Mesenchymal stem cell (in vitro differentiated cells and primary cell): ENCODE results near the gene PINK1.

ENCODE experiments used
- DNase-seq: peaks from one replicate; pipeline ENCODE4 v3.0.0-alpha.2; 2013
- H2AFZ ChIP-seq: one replicate; pipeline ENCODE4 v1.6.1; 2013; ENCODE audit warnings: low read depth, mild to moderate bottlenecking, control low read depth, inconsistent platforms, low read length, moderate library complexity
- H2AK5ac ChIP-seq: 2 replicates; pipeline ENCODE4 v1.6.1; 2013; ENCODE audit warnings: low read length, moderate library complexity, mild to moderate bottlenecking, inconsistent platforms; ENCODE audit not compliant: severe bottlenecking
- H2BK120ac ChIP-seq: one replicate; pipeline ENCODE4 v1.6.1; 2013; ENCODE audit warnings: low read depth, mild to moderate bottlenecking, inconsistent platforms, low read length, moderate library complexity
- H2BK12ac ChIP-seq, 2 experiments: one replicate each; pipeline ENCODE4 v1.6.1; 2013; ENCODE audit warnings: inconsistent platforms in 2 of 2, low read length in 2 of 2, mild to moderate bottlenecking in 2 of 2, moderate library complexity in 2 of 2, control low read depth in 1 of 2
- H2BK15ac ChIP-seq: one replicate; pipeline ENCODE4 v1.6.1; 2013; ENCODE audit warnings: mild to moderate bottlenecking, low read depth, inconsistent platforms; ENCODE audit not compliant: poor library complexity, severe bottlenecking
- H2BK5ac ChIP-seq: 2 replicates; pipeline ENCODE4 v1.6.1; 2013; ENCODE audit warnings: low read depth, mild to moderate bottlenecking, low read length, control low read depth, inconsistent platforms; ENCODE audit not compliant: poor library complexity, severe bottlenecking
- H3K14ac ChIP-seq, 2 experiments: one replicate each; pipeline ENCODE4 v1.6.1; 2013; ENCODE audit warnings: inconsistent platforms in 2 of 2, low read length in 2 of 2, control low read depth in 1 of 2, mild to moderate bottlenecking in 1 of 2, moderate library complexity in 1 of 2
- H3K18ac ChIP-seq, 2 experiments: one replicate each; pipeline ENCODE4 v1.6.1; 2013; ENCODE audit warnings: inconsistent platforms in 2 of 2, low read length in 2 of 2, control low read depth in 1 of 2, low read depth in 1 of 2, mild to moderate bottlenecking in 1 of 2
- H3K23ac ChIP-seq, 2 experiments: one replicate each; pipeline ENCODE4 v1.6.1; 2013; ENCODE audit warnings: inconsistent platforms in 2 of 2, low read length in 2 of 2, mild to moderate bottlenecking in 2 of 2, moderate library complexity in 2 of 2, control low read depth in 1 of 2
- H3K27ac ChIP-seq: 2 replicates; pipeline ENCODE4 v1.5.1; 2013; ENCODE audit warnings: mild to moderate bottlenecking, moderate library complexity, low read length, control low read depth, inconsistent platforms; ENCODE audit not compliant: poor library complexity, severe bottlenecking
- H3K27me3 ChIP-seq, 2 experiments: 2 replicates each; pipeline versions ENCODE4 v1.6.1 to v1.7.0; 2013; ENCODE audit warnings: low read length in 2 of 2, mild to moderate bottlenecking in 2 of 2, moderate library complexity in 2 of 2, control low read depth in 1 of 2, inconsistent platforms in 1 of 2; ENCODE audit not compliant: control insufficient read depth in 1 of 2, insufficient read depth in 1 of 2
- H3K36me3 ChIP-seq, 2 experiments: 2 replicates each; pipeline versions ENCODE4 v1.6.1 to v1.7.0; 2013; ENCODE audit warnings: low read length in 2 of 2, control low read depth in 1 of 2, inconsistent platforms in 1 of 2, low read depth in 1 of 2, mild to moderate bottlenecking in 1 of 2; ENCODE audit not compliant: insufficient read depth in 2 of 2, control insufficient read depth in 1 of 2
- H3K4ac ChIP-seq, 2 experiments: one replicate each; pipeline ENCODE4 v1.6.1; 2013; ENCODE audit warnings: inconsistent platforms in 2 of 2, low read length in 2 of 2, mild to moderate bottlenecking in 2 of 2, moderate library complexity in 2 of 2, control low read depth in 1 of 2, low read depth in 1 of 2
- H3K4me1 ChIP-seq: 2 replicates; pipeline ENCODE4 v1.6.1; 2013; ENCODE audit warnings: low read depth, low read length, control low read depth; ENCODE audit not compliant: control insufficient read depth, insufficient read depth
- H3K4me2 ChIP-seq: 2 replicates; pipeline ENCODE4 v1.6.1; 2013; ENCODE audit warnings: low read length, mild to moderate bottlenecking, inconsistent platforms; ENCODE audit not compliant: poor library complexity, severe bottlenecking
- H3K4me3 ChIP-seq, 2 experiments: 2 replicates each; pipeline versions ENCODE4 v1.5.1 to v1.7.0; 2013; ENCODE audit warnings: low read length in 2 of 2, mild to moderate bottlenecking in 2 of 2, control low read depth in 1 of 2, low read depth in 1 of 2; ENCODE audit not compliant: insufficient read depth in 1 of 2
- H3K79me1 ChIP-seq: replicated peaks from 2 replicates; pipeline ENCODE4 v1.6.1; 2013; ENCODE audit warnings: mild to moderate bottlenecking, control low read depth, low read length, inconsistent platforms; ENCODE audit not compliant: poor library complexity, severe bottlenecking
- H3K9ac ChIP-seq: 2 replicates; pipeline ENCODE4 v1.7.0; 2013; ENCODE audit warnings: mild to moderate bottlenecking, low read length, moderate library complexity
- H3K9me3 ChIP-seq: 2 replicates; pipeline ENCODE4 v1.7.0; 2013; ENCODE audit warnings: mild to moderate bottlenecking, low read length; ENCODE audit not compliant: control insufficient read depth
- H4K8ac ChIP-seq: one replicate; pipeline ENCODE4 v1.6.1; 2013; ENCODE audit warnings: inconsistent platforms, mild to moderate bottlenecking, low read length, moderate library complexity
- H4K91ac ChIP-seq: one replicate; pipeline ENCODE4 v1.6.1; 2013; ENCODE audit warnings: mild to moderate bottlenecking, low read length, inconsistent platforms
- WGBS: methylation state at CpG from one replicate; pipeline ENCODE4 v1.1.7; 2013; ENCODE audit warnings: mixed read lengths; 5-methylcytosine and 5-hydroxymethylcytosine counted together

Gene PINK1

GRCh38 chr1:20640183-20640597 is 6.9 kb downstream of the PINK1 start:
- peak; percentile 57 for DNase-seq
- Histone ChIP-seq H3K27me3 (no peaks in the 10 kb centered on the region), H2AK5ac (no peak overlapping the region), H4K8ac (no peak overlapping the region), H2BK15ac (no peak overlapping the region), H2BK12ac (no peak overlapping the region), H2BK120ac (no peak overlapping the region), H2AFZ (no peak overlapping the region), H3K9ac (no peak overlapping the region), H3K4me1 (peaks cover 1% of the 10 kb centered on the region), H3K14ac (no peak overlapping the region), H3K4me2 (no peak overlapping the region), H3K18ac (no peak overlapping the region), H3K4me3 (no peak overlapping the region), H2BK5ac (no peak overlapping the region), H3K4ac (peak overlapping the region in 1 of 2 experiments; percentile 9), H4K91ac (no peak overlapping the region), H3K27ac (no peak overlapping the region), H3K9me3 (no peaks in the 10 kb centered on the region), H3K79me1 (peaks cover 17% of the 10 kb centered on the region), H3K36me3 (peaks cover 70 to 85% of the 10 kb centered on the region in 2 experiments), H3K23ac (no peak overlapping the region)
- WGBS, result 28% methylated on average over 4 of the region's 6 CpGs

GRCh38 chr1:20641975-20642374 is 8.7 kb downstream of the PINK1 start:
- no peak overlapping the region for H2BK12ac ChIP-seq
- H3K14ac ChIP-seq, result no peak overlapping the region
- H4K91ac ChIP-seq, result no peak overlapping the region
- no peak overlapping the region for H2AFZ ChIP-seq
- H3K27ac ChIP-seq, result no peak overlapping the region
- H3K4me2 ChIP-seq, result no peak overlapping the region
- no peak overlapping the region for H3K9ac ChIP-seq
- H2BK15ac ChIP-seq, result no peak overlapping the region
- no peak overlapping the region for H3K23ac ChIP-seq
- no peak for DNase-seq
- H3K18ac ChIP-seq, result no peak overlapping the region
- no peaks in the 10 kb centered on the region for H3K9me3 ChIP-seq
- no peaks in the 10 kb centered on the region for H3K27me3 ChIP-seq
- H3K4me1 ChIP-seq, result peaks cover 1% of the 10 kb centered on the region
- no peak overlapping the region for H3K4me3 ChIP-seq
- peaks cover 14% of the 10 kb centered on the region for H3K79me1 ChIP-seq
- WGBS, result 83% methylated on average over 9 of the region's 10 CpGs
- no peak overlapping the region for H2BK120ac ChIP-seq
- H3K4ac ChIP-seq, result no peak overlapping the region
- peak overlapping the region; percentile 28 for H4K8ac ChIP-seq
- H2BK5ac ChIP-seq, result no peak overlapping the region
- H2AK5ac ChIP-seq, result no peak overlapping the region
- peaks cover 75 to 89% of the 10 kb centered on the region in 2 experiments for H3K36me3 ChIP-seq

GRCh38 chr1:20643080-20643479 is 9.8 kb downstream of the PINK1 start:
- Histone ChIP-seq H3K9me3 (no peaks in the 10 kb centered on the region), H3K27me3 (no peaks in the 10 kb centered on the region), H2BK15ac (no peak overlapping the region), H3K4me1 (peaks cover 1% of the 10 kb centered on the region), H2BK120ac (no peak overlapping the region), H4K8ac (no peak overlapping the region), H3K27ac (no peak overlapping the region), H3K9ac (no peak overlapping the region), H2BK5ac (no peak overlapping the region), H2AK5ac (no peak overlapping the region), H3K23ac (no peak overlapping the region), H3K4me2 (no peak overlapping the region), H3K18ac (no peak overlapping the region), H3K4ac (no peak overlapping the region), H2BK12ac (no peak overlapping the region), H3K14ac (no peak overlapping the region), H3K36me3 (peaks cover 70 to 84% of the 10 kb centered on the region in 2 experiments), H2AFZ (no peak overlapping the region), H3K4me3 (no peak overlapping the region), H3K79me1 (peaks cover 11% of the 10 kb centered on the region), H4K91ac (no peak overlapping the region)
- WGBS, result 83% methylated on average over 6 of the region's 6 CpGs
- no peak for DNase-seq

GRCh38 chr1:20644416-20644815 is 11.2 kb downstream of the PINK1 start:
- peaks cover 1% of the 10 kb centered on the region for H3K4me1 ChIP-seq
- H3K9ac ChIP-seq, result no peak overlapping the region
- no peak overlapping the region for H2AK5ac ChIP-seq
- H2BK12ac ChIP-seq, result no peak overlapping the region
- H3K14ac ChIP-seq, result no peak overlapping the region
- no peak overlapping the region for H3K18ac ChIP-seq
- no peak overlapping the region for H3K4ac ChIP-seq
- no peak overlapping the region for H2AFZ ChIP-seq
- H4K91ac ChIP-seq, result no peak overlapping the region
- no peak overlapping the region for H2BK15ac ChIP-seq
- H4K8ac ChIP-seq, result no peak overlapping the region
- H3K23ac ChIP-seq, result no peak overlapping the region
- H3K27me3 ChIP-seq, result no peaks in the 10 kb centered on the region
- H2BK120ac ChIP-seq, result no peak overlapping the region
- H3K4me3 ChIP-seq, result no peak overlapping the region
- H3K27ac ChIP-seq, result no peak overlapping the region
- 95% methylated on average over 13 of the region's 13 CpGs for whole genome bisulfite sequencing
- H3K4me2 ChIP-seq, result no peak overlapping the region
- peaks cover 11% of the 10 kb centered on the region for H3K79me1 ChIP-seq
- no peak for DNase-seq
- H3K36me3 ChIP-seq, result peaks cover 71 to 84% of the 10 kb centered on the region in 2 experiments
- H3K9me3 ChIP-seq, result no peaks in the 10 kb centered on the region
- no peak overlapping the region for H2BK5ac ChIP-seq
